Thymus (tissue), 11 donors: ENCODE measurements around the gene DAAM1. TPM values are rescaled to one million over a fixed set of nuclear protein-coding genes. Genes with fewer than 3 reads are reported as not detected.

Source experiments
- DNase-seq, 9 donors: peaks; one replicate each; pipeline ENCODE4 v3.0.0-alpha.2; 2013; ENCODE audit warnings: low spot score in 9 of 9, low read depth in 6 of 9, missing footprints in 1 of 9
- H3K27ac ChIP-seq, 2 donors: one replicate each; pipeline ENCODE4 v1.5.1; 2013; ENCODE audit warnings: control low read depth in 1 of 2, low read depth in 1 of 2, low read length in 1 of 2, mild to moderate bottlenecking in 1 of 2, moderate library complexity in 1 of 2
- H3K27me3 ChIP-seq, 2 donors: one replicate each; pipeline ENCODE4 v1.5.1; 2013; ENCODE audit warnings: low read length in 1 of 2; ENCODE audit not compliant: control insufficient read depth in 2 of 2, insufficient read depth in 1 of 2
- H3K36me3 ChIP-seq, 2 donors: one replicate each; pipeline ENCODE4 v1.5.1; 2013; ENCODE audit warnings: low read length in 1 of 2, mild to moderate bottlenecking in 1 of 2, moderate library complexity in 1 of 2; ENCODE audit not compliant: control insufficient read depth in 2 of 2, insufficient read depth in 2 of 2
- H3K4me1 ChIP-seq, 2 donors: one replicate each; pipeline ENCODE4 v1.5.1; 2013; ENCODE audit warnings: low read length in 2 of 2; ENCODE audit not compliant: control insufficient read depth in 2 of 2, insufficient read depth in 2 of 2
- H3K4me3 ChIP-seq, 2 donors: one replicate each; pipeline ENCODE4 v1.5.1; 2013; ENCODE audit warnings: low read length in 2 of 2, control low read depth in 1 of 2, mild to moderate bottlenecking in 1 of 2
- H3K9me3 ChIP-seq, 2 donors: one replicate each; pipeline ENCODE4 v1.5.1; 2013; ENCODE audit warnings: low read length in 1 of 2, mild to moderate bottlenecking in 1 of 2; ENCODE audit not compliant: control insufficient read depth in 2 of 2, insufficient read depth in 1 of 2
- WGBS: extraction: QIAGEN DNeasy Blood & Tissue Kit; methylation state at CpG from one replicate; pipeline ENCODE4 v1.1.7; 2013; 5-methylcytosine and 5-hydroxymethylcytosine counted together
- polyA plus RNA-seq: library from polyadenylated mRNA; stranded (reverse); fragments of 200-250 nt; gene quantifications from one replicate; pipeline ENCODE4 v1.2.3, GENCODE V29; 2013
- total RNA-seq: library from RNA; stranded (reverse); fragments of 120-200 nt; gene quantifications from one replicate; pipeline ENCODE4 v1.2.4, GENCODE V29; 2013
- donor health status: healthy.

The DAAM1 gene
- total and polyA plus RNA-seq, 2 donors, result 8.9 to 11.3 TPM

GRCh38 chr14:59356312-59356711, 167.8 kb downstream of the DAAM1 start:
- Histone ChIP-seq H3K27me3 (no peaks in the 10 kb centered on the region), H3K9me3 (no peaks in the 10 kb centered on the region), H3K4me1 (peaks cover 0 to 2% of the 10 kb centered on the region in 2 donors), H3K36me3 (peaks cover 9 to 11% of the 10 kb centered on the region in 2 donors), H3K4me3 (no peak overlapping the region), H3K27ac (no peak overlapping the region)
- no peak for DNase-seq
- WGBS, result 90% methylated on average over 2 of the region's 2 CpGs

- Histone ChIP-seq H3K27ac (no peak overlapping the region), H3K4me3 (no peak overlapping the region), H3K9me3 (no peaks in the 10 kb centered on the region), H3K4me1 (peaks cover 0 to 4% of the 10 kb centered on the region in 2 donors), H3K36me3 (peaks cover 9 to 11% of the 10 kb centered on the region in 2 donors), H3K27me3 (no peaks in the 10 kb centered on the region)
- WGBS, result 97% methylated on average over 3 of the region's 3 CpGs
- DNase-seq, result no peak
Observed at GRCh38 chr14:59356767-59357166, 168.3 kb downstream of the DAAM1 start.

- Histone ChIP-seq H3K9me3 (no peaks in the 10 kb centered on the region), H3K4me1 (peaks cover 0 to 4% of the 10 kb centered on the region in 2 donors), H3K27ac (no peak overlapping the region), H3K4me3 (no peak overlapping the region), H3K27me3 (no peaks in the 10 kb centered on the region), H3K36me3 (peaks cover 9 to 11% of the 10 kb centered on the region in 2 donors)
- WGBS, result 98% methylated on average over 1 of the region's 1 CpG
- no peak for DNase-seq
Observed at GRCh38 chr14:59358102-59358501, 169.6 kb downstream of the DAAM1 start.

- no peaks in the 10 kb centered on the region for H3K27me3 ChIP-seq
- H3K27ac ChIP-seq, result no peak overlapping the region
- no peaks in the 10 kb centered on the region for H3K9me3 ChIP-seq
- WGBS, result 96% methylated on average over 1 of the region's 1 CpG
- H3K4me1 ChIP-seq, result peaks cover 0 to 4% of the 10 kb centered on the region in 2 donors
- no peak overlapping the region for H3K4me3 ChIP-seq
- DNase-seq, result no peak
- peaks cover 9 to 11% of the 10 kb centered on the region in 2 donors for H3K36me3 ChIP-seq
Observed at GRCh38 chr14:59358784-59359183, 170.3 kb downstream of the DAAM1 start.

- H3K36me3 ChIP-seq, result peaks cover 7 to 8% of the 10 kb centered on the region in 2 donors
- no peak overlapping the region for H3K27ac ChIP-seq
- peaks cover 0 to 4% of the 10 kb centered on the region in 2 donors for H3K4me1 ChIP-seq
- H3K9me3 ChIP-seq, result no peaks in the 10 kb centered on the region
- no peak overlapping the region for H3K4me3 ChIP-seq
- H3K27me3 ChIP-seq, result no peaks in the 10 kb centered on the region
- no peak for DNase-seq
- 51% methylated on average over 4 of the region's 4 CpGs for WGBS
Observed at GRCh38 chr14:59359431-59360124, 171.1 kb downstream of the DAAM1 start.

GRCh38 chr14:59360233-59360632, 171.8 kb downstream of the DAAM1 start:
- no peak for DNase-seq
- no peak overlapping the region for H3K27ac ChIP-seq
- H3K4me3 ChIP-seq, result no peak overlapping the region
- H3K9me3 ChIP-seq, result no peaks in the 10 kb centered on the region
- H3K4me1 ChIP-seq, result peaks cover 0 to 4% of the 10 kb centered on the region in 2 donors
- no peaks in the 10 kb centered on the region for H3K27me3 ChIP-seq
- peaks cover 1 to 7% of the 10 kb centered on the region in 2 donors for H3K36me3 ChIP-seq

GRCh38 chr14:59360923-59361794, 172.7 kb downstream of the DAAM1 start:
- H3K27ac ChIP-seq, result no peak overlapping the region
- DNase-seq, result no peak
- H3K27me3 ChIP-seq, result no peaks in the 10 kb centered on the region
- WGBS, result 65% methylated on average over 13 of the region's 13 CpGs
- no peaks in the 10 kb centered on the region for H3K9me3 ChIP-seq
- no peak overlapping the region for H3K4me3 ChIP-seq
- peaks cover 0 to 5% of the 10 kb centered on the region in 2 donors for H3K36me3 ChIP-seq
- peaks cover 0 to 4% of the 10 kb centered on the region in 2 donors for H3K4me1 ChIP-seq

- no peak overlapping the region for H3K27ac ChIP-seq
- peaks cover 0 to 4% of the 10 kb centered on the region in 2 donors for H3K4me1 ChIP-seq
- DNase-seq, result no peak
- H3K27me3 ChIP-seq, result no peaks in the 10 kb centered on the region
- H3K4me3 ChIP-seq, result no peak overlapping the region
- no peaks in the 10 kb centered on the region for H3K36me3 ChIP-seq
- no peaks in the 10 kb centered on the region for H3K9me3 ChIP-seq
- 98% methylated on average over 2 of the region's 2 CpGs for WGBS
Observed at GRCh38 chr14:59362513-59362912, 174.0 kb downstream of the DAAM1 start.

GRCh38 chr14:59363531-59364226, 175.2 kb downstream of the DAAM1 start:
- Histone ChIP-seq H3K4me1 (peaks cover 0 to 4% of the 10 kb centered on the region in 2 donors), H3K4me3 (no peak overlapping the region), H3K27ac (no peak overlapping the region), H3K27me3 (no peaks in the 10 kb centered on the region), H3K36me3 (no peaks in the 10 kb centered on the region), H3K9me3 (no peaks in the 10 kb centered on the region)
- DNase-seq, result no peak
- 93% methylated on average over 5 of the region's 5 CpGs for WGBS
